Fibroblast of pulmonary artery (primary cell): Measurements from ENCODE around the gene NCAPG2.

Source experiments
- DNase-seq: peaks from one replicate; pipeline ENCODE4 v3.0.0-alpha.2; 2010; ENCODE audit warnings: low read depth
- H3K4me3 ChIP-seq: replicated peaks from 2 replicates; pipeline ENCODE4 v1.5.1; 2011; ENCODE audit warnings: low read depth, mild to moderate bottlenecking, control low read depth, low read length, moderate library complexity
- TF ChIP-seq, protein P1 (sequence below): IDR thresholded peaks from 2 replicates; pipeline ENCODE4 v1.5.1; 2011; ENCODE audit warnings: mild to moderate bottlenecking, control low read depth, low read length, inconsistent platforms; ENCODE audit errors: missing control alignments

NCAPG2 gene

DNA sequence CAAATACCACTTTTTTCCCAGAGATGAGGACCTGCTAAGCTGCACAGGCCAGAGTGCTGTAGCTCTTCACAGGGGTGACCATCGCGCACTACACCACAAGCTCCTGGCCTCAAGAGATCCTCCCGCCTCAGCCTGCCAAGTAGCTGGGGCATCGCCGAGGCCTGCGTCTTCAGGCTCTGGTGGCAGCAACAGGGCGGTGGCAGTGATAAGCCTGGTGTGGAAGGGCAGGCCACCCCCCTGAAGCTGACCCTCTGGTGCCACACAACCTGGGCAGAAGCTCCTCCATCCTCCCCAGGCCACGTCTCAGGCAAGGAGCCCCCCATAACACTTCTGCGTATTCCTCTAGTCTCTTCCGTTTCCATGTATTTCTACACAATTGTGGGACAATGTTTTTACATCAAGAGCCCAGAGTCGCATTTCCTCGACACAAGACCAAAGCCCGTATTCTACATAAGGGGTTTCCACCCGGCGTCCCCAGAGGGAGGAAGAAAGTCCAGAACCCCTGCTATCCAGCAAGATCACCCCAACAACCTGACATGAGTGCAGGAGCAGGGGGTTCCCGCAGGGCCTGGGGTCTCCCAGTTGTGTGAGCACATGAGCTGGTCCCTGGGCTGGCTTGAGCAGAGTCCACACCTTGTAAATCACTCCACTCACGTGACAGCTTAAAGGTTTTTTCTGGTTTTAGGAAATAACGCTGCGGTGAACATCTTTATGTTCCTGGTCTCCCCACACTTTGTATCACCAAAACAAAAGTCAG is 37.6 kb upstream of the NCAPG2 start:
- TF ChIP-seq, protein P1, sequence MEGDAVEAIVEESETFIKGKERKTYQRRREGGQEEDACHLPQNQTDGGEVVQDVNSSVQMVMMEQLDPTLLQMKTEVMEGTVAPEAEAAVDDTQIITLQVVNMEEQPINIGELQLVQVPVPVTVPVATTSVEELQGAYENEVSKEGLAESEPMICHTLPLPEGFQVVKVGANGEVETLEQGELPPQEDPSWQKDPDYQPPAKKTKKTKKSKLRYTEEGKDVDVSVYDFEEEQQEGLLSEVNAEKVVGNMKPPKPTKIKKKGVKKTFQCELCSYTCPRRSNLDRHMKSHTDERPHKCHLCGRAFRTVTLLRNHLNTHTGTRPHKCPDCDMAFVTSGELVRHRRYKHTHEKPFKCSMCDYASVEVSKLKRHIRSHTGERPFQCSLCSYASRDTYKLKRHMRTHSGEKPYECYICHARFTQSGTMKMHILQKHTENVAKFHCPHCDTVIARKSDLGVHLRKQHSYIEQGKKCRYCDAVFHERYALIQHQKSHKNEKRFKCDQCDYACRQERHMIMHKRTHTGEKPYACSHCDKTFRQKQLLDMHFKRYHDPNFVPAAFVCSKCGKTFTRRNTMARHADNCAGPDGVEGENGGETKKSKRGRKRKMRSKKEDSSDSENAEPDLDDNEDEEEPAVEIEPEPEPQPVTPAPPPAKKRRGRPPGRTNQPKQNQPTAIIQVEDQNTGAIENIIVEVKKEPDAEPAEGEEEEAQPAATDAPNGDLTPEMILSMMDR, result no peak
- no peak overlapping the region for H3K4me3 ChIP-seq
- no peak for DNase-seq

DNA sequence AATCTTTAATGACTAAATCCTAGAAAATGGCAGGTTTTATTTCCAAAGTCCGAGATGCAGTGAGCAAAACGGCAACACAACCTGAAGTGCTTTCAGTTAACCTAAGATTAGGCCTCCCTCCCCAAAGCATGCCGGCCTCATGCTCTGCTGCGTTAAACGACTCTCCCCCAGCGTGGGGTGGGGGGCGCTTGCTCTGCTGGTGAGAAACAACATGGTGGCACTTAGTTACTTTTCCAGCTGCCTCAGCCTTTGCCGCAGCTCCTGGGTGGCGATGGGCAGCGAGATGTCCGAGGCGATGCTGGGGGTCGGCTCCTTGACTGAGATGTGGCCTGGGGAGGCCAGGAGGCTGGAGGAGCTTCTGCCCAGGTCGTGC is 36.7 kb upstream of the NCAPG2 start:
- TF ChIP-seq, protein P1, result no peak
- H3K4me3 ChIP-seq, result no peak overlapping the region
- no peak for DNase-seq

DNA sequence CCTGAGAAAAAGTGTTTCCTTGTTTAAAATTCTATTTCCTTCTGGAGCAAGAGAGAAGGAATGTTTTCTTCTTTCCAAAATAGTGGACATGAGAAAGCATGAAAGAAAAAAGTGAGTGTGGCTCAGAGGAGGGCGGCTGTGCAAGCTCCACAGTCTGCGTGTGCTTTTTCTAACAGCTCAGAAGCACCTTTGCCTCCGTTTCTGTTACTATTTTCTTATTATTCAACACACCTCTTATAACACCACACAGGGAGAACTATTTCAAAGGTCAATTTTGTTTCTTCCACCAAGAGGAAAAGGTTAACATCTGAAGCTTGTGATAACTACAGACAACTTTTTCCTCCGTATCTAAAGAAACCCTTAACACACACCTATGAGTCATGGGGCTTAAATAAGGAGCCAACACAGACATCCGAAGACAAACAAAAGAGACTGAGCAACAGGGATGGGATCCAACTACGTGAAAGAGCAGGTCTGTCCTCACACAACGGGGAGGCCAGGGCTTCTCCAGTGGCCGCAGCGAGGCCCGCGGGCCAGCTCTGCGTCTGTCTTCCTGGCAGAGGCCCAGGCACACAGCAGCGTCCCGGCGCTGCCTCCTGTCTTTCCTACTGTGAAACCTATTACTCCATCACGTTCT is 36.2 kb upstream of the NCAPG2 start:
- TF ChIP-seq, protein P1, result peak; percentile 32
- DNase-seq, result peak; percentile 98
- peak overlapping the region; percentile 2 for H3K4me3 ChIP-seq

DNA sequence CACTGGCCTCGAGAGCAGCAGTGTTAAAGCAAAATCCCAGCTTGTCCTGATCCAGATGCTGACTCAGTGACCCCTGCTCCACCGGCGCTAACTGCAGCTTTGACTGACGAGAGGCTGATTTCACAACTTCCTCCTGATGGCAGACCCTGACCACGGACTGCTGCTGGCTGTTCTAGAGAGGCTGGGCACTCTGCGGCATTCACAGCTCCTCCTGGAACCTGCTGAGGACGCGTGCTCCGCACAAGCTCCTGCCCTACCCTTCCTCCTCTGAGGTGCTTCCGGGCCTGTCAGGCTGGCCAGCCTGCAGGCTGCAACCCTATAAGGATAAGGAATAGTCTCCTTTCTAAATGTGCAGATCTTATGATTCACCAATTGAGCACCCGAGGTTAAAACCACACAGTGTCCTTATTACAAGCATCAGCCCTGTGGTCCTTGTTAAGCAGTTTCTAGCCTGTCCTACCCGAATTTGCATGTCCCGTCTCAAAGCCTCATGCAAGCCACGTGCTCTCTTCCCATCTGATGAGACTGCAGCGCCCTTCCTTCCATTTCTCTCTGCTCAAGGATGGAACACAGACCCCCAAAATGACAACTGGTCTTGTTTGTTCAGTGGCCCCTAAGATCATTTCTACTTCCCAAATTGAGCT is 35.5 kb upstream of the NCAPG2 start:
- DNase-seq, result peak; percentile 95
- TF ChIP-seq, protein P1, result no peak
- H3K4me3 ChIP-seq, result peak overlapping the region; percentile 2

DNA sequence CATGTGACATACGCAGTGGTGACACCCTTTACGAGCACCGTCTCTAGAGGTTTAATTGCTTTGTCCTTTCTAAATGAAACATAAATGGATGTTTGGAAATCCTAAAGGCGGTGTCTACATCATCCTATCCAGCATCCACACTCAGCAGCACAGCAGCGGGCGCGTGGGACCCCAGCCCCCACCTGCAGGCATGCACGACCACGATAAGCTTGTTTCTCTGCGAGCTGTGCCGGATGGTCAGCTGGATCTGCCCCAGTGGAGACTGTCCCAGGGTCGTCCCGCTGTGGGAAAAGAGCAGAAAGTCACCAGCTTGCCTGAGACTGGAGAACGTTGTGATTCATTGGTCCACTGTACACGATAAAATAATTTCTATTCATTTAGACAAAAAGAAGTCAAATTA is 34.2 kb upstream of the NCAPG2 start:
- no peak for DNase-seq
- no peak overlapping the region for H3K4me3 ChIP-seq
- TF ChIP-seq, protein P1, result no peak

DNA sequence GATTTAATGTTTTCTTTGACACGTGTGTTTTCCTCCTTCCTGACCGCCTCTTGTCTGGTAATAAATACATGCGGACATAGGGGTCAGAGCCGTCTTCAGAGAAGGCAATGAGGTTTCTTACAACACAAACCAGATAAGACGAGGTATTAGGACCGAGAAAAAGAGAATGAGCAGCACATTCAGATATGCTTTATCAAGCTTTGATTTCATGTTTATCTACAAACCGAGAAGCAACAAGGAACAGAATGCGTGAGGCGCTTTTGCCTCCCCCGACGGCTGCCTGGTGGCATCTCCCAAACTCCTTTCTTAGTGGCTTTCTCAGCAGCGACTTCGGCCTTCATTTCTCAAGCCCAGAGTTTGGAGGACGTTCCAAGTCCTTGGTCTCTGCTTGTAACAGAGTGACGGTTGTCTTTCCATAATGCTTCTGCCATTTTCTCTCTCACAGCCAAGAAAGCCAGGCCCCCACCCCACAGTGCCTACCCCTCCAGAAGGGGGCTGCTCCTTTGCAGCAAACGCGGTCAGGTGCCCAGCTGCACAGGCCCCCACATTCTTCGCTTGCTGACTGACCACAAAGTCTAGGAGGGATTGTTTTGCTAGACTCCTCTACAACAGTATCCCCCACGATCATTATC is 32.6 kb upstream of the NCAPG2 start:
- TF ChIP-seq, protein P1, result no peak
- no peak for DNase-seq
- no peak overlapping the region for H3K4me3 ChIP-seq
